RWPE1 (cell line): ENCODE results near the gene RASEF.

Experiments used
- CTCF ChIA-PET: fragments of 350-600 bp; sonication (Branson Sonifier 250); formaldehyde crosslinking; extraction: SDS; loops from one replicate; lab custom pipeline; 2021; lab: Yijun Ruan, JAX
- POLR2A ChIA-PET: fragments of 400-600 bp; formaldehyde crosslinking; extraction: SDS; loops from one replicate; lab custom pipeline; 2020; ENCODE audit warnings: antibody characterized with exemption; ENCODE audit not compliant: low non-redundant PET; lab: Yijun Ruan, JAX
- DNase-seq: peaks from one replicate; pipeline ENCODE4 v3.0.0; 2012; ENCODE audit warnings: low spot score
- H3K27ac ChIP-seq: fragments of 450-650 bp; 2 replicates; pipeline ENCODE4 v1.5.1; 2017
- CTCF ChIP-seq: fragments of 450-650 bp; conservative IDR thresholded peaks from 2 replicates; pipeline ENCODE4 v1.5.1; 2017; ENCODE audit warnings: low read depth, mild to moderate bottlenecking

RASEF gene

GRCh38 chr9:83069651-83070050 is 6.7 kb upstream of the RASEF start:
- ChIA-PET POLR2A (no interaction called here), CTCF (no interaction called here)
- DNase-seq: no peak

DNA sequence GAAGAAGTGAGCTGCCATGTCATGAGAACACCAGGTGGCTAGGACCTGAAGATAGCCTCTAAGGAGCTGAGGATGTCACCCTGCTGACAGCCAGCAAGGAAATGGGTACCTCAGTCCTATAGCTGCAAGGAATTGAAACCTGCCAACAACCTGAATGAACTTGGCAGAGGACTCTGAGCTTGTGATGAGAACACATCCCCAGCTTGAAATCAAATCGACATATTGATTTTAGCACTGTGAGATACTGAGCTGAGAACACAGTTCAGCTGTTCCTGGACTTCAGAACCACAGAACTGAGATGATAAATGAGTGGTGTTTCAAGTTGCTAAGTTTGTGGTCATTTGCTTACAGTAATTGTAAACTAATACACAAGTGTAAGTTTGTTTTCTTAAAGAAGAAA is 5.5 kb upstream of the RASEF start:
- no peak for DNase-seq
- CTCF ChIA-PET: interaction anchor here (0.5 to 0.6 kb wide), 2 partner anchors 47 to 92 kb away, joined by 3 to 4 read pairs; no protein-coding TSS in a partner anchor
- TF ChIP-seq CTCF: no peak
- H3K27ac ChIP-seq: no peak overlapping the region
- POLR2A ChIA-PET: no interaction called here

More at GRCh38 chr9:83069651-83070050, 6.7 kb upstream of the RASEF start:
- TF ChIP-seq CTCF: no peak
- no peak overlapping the region for H3K27ac ChIP-seq

GRCh38 chr9:83067579-83067978 is 4.6 kb upstream of the RASEF start:
- no peak overlapping the region for H3K27ac ChIP-seq
- ChIA-PET POLR2A (no interaction called here), CTCF (no interaction called here)

GRCh38 chr9:83066771-83067170 is 3.8 kb upstream of the RASEF start:
- CTCF ChIA-PET: interaction anchor here (0.7 kb wide), 1 partner anchor 133 kb away, joined by 3 read pairs; no protein-coding TSS in a partner anchor
- TF ChIP-seq CTCF: no peak
- POLR2A ChIA-PET: no interaction called here
- no peak overlapping the region for H3K27ac ChIP-seq
- DNase-seq: peak; percentile 69

More at GRCh38 chr9:83067579-83067978, 4.6 kb upstream of the RASEF start:
- no peak for DNase-seq
- no peak for TF ChIP-seq CTCF

DNA sequence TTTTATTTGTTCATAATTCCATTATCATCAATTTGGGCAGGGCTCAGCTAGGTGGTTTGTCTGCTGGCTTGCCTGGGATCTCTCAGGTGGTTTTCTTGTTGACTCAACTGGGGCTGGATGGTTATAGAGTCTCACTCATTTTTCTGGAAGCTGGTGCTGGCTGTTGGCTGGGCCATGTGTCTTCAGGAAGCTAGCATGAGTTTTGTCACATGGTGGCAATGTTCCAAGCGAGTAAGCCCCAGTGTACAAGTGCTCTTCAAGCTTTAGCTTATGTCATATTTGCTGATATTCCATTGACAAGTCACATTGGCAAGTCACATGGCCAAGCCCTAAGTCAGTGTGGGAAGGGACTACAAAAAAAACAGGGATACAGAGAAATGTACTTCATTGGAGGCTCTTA is 2.3 kb upstream of the RASEF start:
- ChIA-PET POLR2A (no interaction called here), CTCF (interaction anchor here (0.6 to 0.7 kb wide), 2 partner anchors 1116 to 1449 kb away, joined by 3 to 5 read pairs; no protein-coding TSS in a partner anchor)
- TF ChIP-seq CTCF: no peak
- no peak overlapping the region for H3K27ac ChIP-seq
- DNase-seq: no peak

GRCh38 chr9:83061990-83062650 is 822 bp downstream of the RASEF start:
- H3K27ac ChIP-seq: peak overlapping the region; percentile 52
- no peak for TF ChIP-seq CTCF
- ChIA-PET CTCF (interaction anchor here (0.7 to 1.4 kb wide), 7 partner anchors 10 to 858 kb away, joined by 3 to 5 read pairs (median 3); no protein-coding TSS in a partner anchor), POLR2A (interaction anchor here (1.0 to 1.8 kb wide), 4 partner anchors 14 to 35 kb away, joined by 3 to 5 read pairs (median 5); no protein-coding TSS in a partner anchor)
- peak; percentile 57 for DNase-seq
